H7 (cell line): ENCODE results near the gene ZNF804A. TPM values are rescaled to one million over a fixed set of nuclear protein-coding genes. Genes with fewer than 3 reads are reported as not detected.
"Not testable (repeated sequence)": the region's sequence is repeated elsewhere in the genome, so short reads cannot be mapped to it uniquely, and the experiment has no call there.

Source experiments
- DNase-seq: peaks from one replicate; pipeline ENCODE4 v3.0.0; 2012
- H3K27me3 ChIP-seq: 2 replicates; pipeline ENCODE4 v1.6.0; 2011; ENCODE audit warnings: mild to moderate bottlenecking, low read length; ENCODE audit not compliant: control insufficient read depth, insufficient read depth
- H3K36me3 ChIP-seq: replicated peaks from 2 replicates; pipeline ENCODE4 v1.5.1; 2011; ENCODE audit warnings: low read length; ENCODE audit not compliant: control insufficient read depth, insufficient read depth
- H3K4me3 ChIP-seq: 2 replicates; pipeline ENCODE4 v1.5.1; 2011; ENCODE audit warnings: low read depth, mild to moderate bottlenecking, control low read depth, low read length, moderate library complexity; ENCODE audit not compliant: insufficient read depth
- total RNA-seq: library from RNA; depleted of rRNA; stranded (reverse); fragments of >200 nt; shearing (Covaris generic); gene quantifications from 2 replicates; pipeline ENCODE4 v1.2.3, GENCODE V29; 2014

The ZNF804A gene
- total RNA-seq, 1 experiment from 2014 or later: 0.48 TPM

DNA sequence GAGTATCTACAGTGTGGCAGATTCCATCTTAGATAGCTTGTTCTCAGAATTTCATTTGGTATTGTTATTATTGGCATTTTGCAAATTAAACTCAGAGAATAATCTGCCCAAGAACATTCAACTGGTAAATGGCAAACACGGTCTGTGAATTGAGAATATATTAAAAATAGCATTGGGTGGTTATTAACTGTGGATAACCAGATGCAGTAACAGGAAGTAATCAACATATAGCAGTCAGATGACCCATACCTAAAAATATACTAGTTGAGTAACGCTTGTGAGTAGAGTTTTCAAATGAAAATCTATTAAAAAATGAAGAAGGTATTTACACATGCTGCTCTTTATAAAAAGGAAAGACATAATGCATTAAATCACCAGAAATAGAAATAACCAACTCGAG lies 129.5 kb downstream of the ZNF804A start:
- Histone ChIP-seq H3K4me3 (no peak overlapping the region), H3K27me3 (no peaks in the 10 kb centered on the region), H3K36me3 (no peaks in the 10 kb centered on the region)
- no peak for DNase-seq

DNA sequence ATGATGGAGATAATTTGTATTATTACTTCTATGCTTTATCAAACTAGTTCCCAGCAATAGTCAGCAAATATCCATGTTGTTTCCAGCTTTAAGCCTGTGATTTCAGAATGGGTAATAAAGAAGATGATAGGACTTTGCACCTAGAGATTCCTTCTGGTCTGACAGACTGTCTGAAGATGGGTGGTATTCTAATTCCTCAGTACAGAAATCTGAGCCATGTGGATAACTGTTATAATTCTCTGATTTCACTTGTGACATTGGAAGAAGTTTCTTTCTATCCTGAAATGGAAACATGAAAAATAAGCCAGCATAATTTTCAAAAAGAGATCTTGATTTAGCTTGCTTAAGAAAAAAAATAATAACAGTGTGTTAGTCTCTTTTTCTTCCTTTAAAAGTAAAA lies 130.1 kb downstream of the ZNF804A start:
- Histone ChIP-seq H3K4me3 (no peak overlapping the region), H3K27me3 (no peaks in the 10 kb centered on the region), H3K36me3 (no peaks in the 10 kb centered on the region)
- DNase-seq: no peak

DNA sequence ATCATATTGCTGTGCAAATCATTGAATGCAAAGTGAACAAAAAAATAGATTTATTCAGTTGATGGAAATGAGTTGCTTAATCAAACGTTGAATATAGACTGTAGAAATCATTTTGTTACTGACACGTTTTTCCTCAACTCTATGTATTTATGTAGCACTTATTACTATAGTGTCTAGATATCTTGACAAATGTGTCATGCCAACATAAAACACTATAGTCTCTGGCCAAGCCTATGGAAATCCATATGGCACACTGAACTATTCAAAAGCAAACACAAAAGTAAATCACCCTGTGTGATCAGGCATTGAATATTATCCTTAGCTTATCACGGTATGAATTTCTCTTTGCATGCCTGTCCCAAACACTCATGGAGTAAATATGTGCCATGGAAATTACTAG lies 131.3 kb downstream of the ZNF804A start:
- no peak for DNase-seq
- no peak overlapping the region for H3K4me3 ChIP-seq
- no peaks in the 10 kb centered on the region for H3K27me3 ChIP-seq
- no peaks in the 10 kb centered on the region for H3K36me3 ChIP-seq

GRCh38 chr2:184730288-184730687 lies 132.0 kb downstream of the ZNF804A start:
- Histone ChIP-seq H3K27me3 (no peaks in the 10 kb centered on the region), H3K36me3 (no peaks in the 10 kb centered on the region), H3K4me3 (no peak overlapping the region)
- no peak for DNase-seq

DNA sequence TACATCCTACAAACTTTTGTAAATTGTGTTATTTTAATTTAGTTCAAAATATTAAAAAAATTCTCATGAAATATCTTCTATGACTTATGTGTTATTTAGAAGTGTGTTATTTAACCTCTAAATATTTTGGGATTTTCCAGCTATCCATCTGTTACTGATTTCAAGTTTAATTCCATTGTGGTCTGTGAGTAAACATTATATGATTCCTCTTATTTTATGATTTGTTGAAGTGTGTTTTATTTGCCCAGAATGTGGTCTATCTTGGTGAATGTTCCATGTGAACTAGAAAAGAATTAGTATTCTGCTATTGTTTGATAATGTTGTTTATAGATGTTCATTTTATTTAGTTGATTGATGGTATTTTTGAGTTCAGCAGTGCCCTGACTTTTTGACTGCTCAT lies 136.0 kb downstream of the ZNF804A start:
- no peak for DNase-seq
- no peaks in the 10 kb centered on the region for H3K36me3 ChIP-seq
- H3K4me3 ChIP-seq: no peak overlapping the region
- no peaks in the 10 kb centered on the region for H3K27me3 ChIP-seq

DNA sequence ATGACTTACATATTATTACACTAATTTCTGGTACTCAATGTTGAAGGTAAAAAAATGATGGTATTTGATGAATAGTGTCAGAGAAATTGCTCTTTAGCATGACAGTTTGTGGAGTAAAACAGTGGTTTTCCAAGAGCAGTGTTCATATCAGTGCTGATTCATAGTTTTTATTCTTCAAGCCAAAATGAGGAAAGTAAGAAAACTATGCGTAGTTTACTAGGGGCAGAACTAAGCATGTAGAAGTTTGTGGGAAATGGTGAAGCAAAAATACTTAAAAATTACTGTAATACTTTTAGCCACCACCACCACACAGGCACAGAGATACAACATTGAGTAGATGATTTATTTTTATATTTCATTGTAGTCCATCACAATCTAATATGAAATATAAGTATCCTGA lies 137.3 kb downstream of the ZNF804A start:
- H3K4me3 ChIP-seq: no peak overlapping the region
- no peak for DNase-seq
- no peaks in the 10 kb centered on the region for H3K27me3 ChIP-seq
- H3K36me3 ChIP-seq: no peaks in the 10 kb centered on the region

DNA sequence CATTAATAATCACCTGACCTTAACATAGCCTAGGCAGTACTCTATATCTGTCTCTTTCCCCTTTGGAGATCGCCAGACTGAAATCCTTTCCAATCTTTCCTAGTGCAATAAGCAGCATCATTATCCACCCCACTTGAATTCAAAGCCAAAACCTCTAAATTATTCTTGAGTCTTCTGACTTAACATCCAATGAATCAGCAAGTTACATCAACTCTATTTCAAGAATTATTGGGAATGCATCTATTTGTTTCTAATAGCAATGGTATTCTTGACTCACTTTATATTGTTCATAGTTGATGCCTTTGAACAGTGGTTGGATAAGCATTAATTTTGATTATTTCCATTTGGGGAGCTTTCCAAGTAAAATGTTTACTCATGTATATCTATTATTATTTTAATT lies 144.8 kb downstream of the ZNF804A start:
- H3K36me3 ChIP-seq: no peaks in the 10 kb centered on the region
- H3K27me3 ChIP-seq: no peaks in the 10 kb centered on the region
- DNase-seq: no peak
- H3K4me3 ChIP-seq: no peak overlapping the region

- no peaks in the 10 kb centered on the region for H3K36me3 ChIP-seq
- no peak overlapping the region for H3K4me3 ChIP-seq
- no peaks in the 10 kb centered on the region for H3K27me3 ChIP-seq
- DNase-seq: no peak
Observed at GRCh38 chr2:184756161-184756560, 157.8 kb downstream of the ZNF804A start.

DNA sequence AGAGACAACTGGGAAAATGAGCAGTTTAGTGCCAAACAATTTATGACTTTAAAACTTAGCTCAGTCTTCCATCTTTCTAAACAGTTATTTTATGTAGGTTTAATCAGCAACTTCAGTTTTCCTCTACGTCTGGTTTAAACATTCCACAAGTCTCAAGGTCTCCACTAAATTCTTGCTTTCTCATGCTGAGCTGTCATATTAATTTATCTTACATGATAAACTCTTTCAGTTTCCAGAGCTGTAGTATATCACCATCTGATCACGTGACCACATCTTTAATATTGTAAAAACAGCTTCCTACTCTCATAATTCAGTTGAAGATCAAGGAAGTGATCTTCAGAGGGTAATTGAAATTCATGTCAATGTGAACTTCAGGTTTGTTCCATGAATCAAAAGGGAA lies 158.6 kb downstream of the ZNF804A start:
- no peaks in the 10 kb centered on the region for H3K27me3 ChIP-seq
- no peak for DNase-seq
- H3K4me3 ChIP-seq: no peak overlapping the region
- H3K36me3 ChIP-seq: no peaks in the 10 kb centered on the region

- DNase-seq, H3K27me3 ChIP-seq, H3K4me3 ChIP-seq, H3K36me3 ChIP-seq: not testable (repeated sequence)
Observed at GRCh38 chr2:184759557-184760255, 161.4 kb downstream of the ZNF804A start.

DNA sequence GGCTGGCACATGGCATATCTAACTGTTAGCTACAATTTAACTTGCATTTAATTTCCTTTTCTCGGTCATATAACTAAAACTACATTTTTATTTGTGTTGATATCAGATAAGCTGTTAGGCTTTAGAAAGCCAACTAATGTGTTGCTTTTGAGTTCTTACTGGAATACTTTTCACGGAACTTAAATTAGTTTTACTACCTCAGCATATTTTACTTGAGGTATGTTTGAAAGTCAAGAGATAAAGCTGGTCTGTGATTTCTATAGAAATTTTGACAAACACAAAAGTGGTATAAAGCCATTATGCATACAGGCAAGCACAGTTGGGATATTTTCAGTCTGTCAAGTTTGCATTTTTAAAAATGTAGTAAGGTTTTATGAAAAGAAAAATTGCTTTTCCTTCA lies 162.6 kb downstream of the ZNF804A start:
- Histone ChIP-seq H3K4me3 (no peak overlapping the region), H3K27me3 (no peaks in the 10 kb centered on the region), H3K36me3 (no peaks in the 10 kb centered on the region)
- no peak for DNase-seq

DNA sequence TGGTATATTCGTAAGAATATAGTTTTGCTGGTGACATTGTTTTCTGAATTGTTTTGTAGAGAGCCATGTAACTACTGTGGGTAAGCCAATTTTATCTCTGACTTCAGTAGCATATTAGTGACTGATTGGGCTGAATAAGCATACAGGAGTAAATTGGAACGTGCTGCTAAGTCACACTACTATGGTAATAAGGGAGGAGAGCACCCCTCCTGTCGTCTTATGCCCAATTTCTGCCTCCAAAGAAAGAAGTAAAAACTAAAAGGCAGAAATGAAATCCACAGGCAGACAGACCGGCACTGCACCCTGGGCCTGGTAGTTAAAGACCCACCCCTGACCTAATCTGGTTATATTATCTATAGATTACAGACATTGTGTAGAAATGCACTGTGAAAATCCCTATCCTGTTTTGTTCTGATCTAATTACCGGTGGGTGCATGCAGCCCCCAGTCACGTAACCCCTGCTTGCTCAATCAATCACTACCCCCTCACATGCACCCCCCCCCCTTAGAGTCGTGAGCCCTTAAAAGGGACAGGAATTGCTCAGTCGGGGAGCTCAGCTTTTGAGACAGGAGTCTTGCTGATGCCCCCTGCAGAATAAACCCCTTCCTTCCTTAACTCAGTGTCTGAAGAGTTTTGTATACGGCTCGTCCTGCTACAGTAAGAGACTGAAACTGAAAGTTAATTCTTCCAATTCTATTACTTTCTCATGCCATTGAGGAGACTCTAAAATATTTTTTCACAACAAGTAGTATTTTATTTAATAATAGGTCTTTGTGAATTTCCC lies 167.0 kb downstream of the ZNF804A start:
- no peak for DNase-seq
- Histone ChIP-seq H3K36me3 (no peaks in the 10 kb centered on the region), H3K27me3 (no peaks in the 10 kb centered on the region), H3K4me3 (no peak overlapping the region)

- no peak for DNase-seq
- Histone ChIP-seq H3K4me3 (no peak overlapping the region), H3K36me3 (no peaks in the 10 kb centered on the region), H3K27me3 (no peaks in the 10 kb centered on the region)
Observed at GRCh38 chr2:184767059-184767458, 168.7 kb downstream of the ZNF804A start.

- Histone ChIP-seq H3K4me3 (no peak overlapping the region), H3K27me3 (no peaks in the 10 kb centered on the region), H3K36me3 (no peaks in the 10 kb centered on the region)
- DNase-seq: no peak
Observed at GRCh38 chr2:184769023-184769422, 170.7 kb downstream of the ZNF804A start.

DNA sequence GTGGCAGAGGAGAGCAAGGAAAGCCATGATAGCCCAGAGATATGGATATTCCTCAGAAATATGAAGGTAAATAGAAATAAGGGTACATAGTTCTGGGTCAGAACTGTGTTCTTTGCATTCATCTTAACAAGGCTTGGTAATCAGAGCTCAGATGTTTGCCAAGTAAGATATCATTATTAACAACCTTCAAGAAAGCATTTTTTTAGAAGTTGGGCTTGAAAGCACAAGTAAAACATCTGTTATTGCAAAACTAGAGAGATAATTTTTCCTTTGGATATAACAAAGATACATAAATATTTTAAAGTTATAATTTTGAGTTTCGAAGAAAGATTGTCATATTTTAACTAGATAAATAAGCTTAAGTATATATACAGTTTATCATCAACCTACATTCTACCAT lies 171.4 kb downstream of the ZNF804A start:
- Histone ChIP-seq H3K4me3 (no peak overlapping the region), H3K36me3 (no peaks in the 10 kb centered on the region), H3K27me3 (no peaks in the 10 kb centered on the region)
- DNase-seq: no peak
